ENCODE measurements around the gene EPHB1.

The EPHB1 gene

GRCh38 chr3:134929976-134930375 lies 134.9 kb downstream of the EPHB1 start:
- TF ChIP-seq TAF1 (IDR thresholded peaks at IDR 0.05; ENCODE audit: borderline replicate concordance, insufficient read depth, low read length), result no peak
- TF ChIP-seq POLR2AphosphoS5 (IDR thresholded peaks at IDR 0.05; ENCODE audit: low read depth, low read length), result no peak
- TF ChIP-seq FOXP2 (optimal IDR thresholded peaks at IDR 0.05; ENCODE audit: borderline replicate concordance, extremely low read depth, extremely low read length, insufficient read depth), result no peak
- TF ChIP-seq SIN3A (IDR thresholded peaks at IDR 0.05; ENCODE audit: borderline replicate concordance, insufficient read depth, low read length), result no peak
- no peak for TF ChIP-seq REST (IDR thresholded peaks at IDR 0.05; ENCODE audit: insufficient read depth in 1 of 2, low read depth in 2 of 2, low read length in 2 of 2)

- TF ChIP-seq TAF1 (IDR thresholded peaks at IDR 0.05; ENCODE audit: borderline replicate concordance, insufficient read depth, low read length) (no peak), SIN3A (IDR thresholded peaks at IDR 0.05; ENCODE audit: borderline replicate concordance, insufficient read depth, low read length) (no peak), FOXP2 (optimal IDR thresholded peaks at IDR 0.05; ENCODE audit: borderline replicate concordance, extremely low read depth, extremely low read length, insufficient read depth) (no peak), REST (IDR thresholded peaks at IDR 0.05; ENCODE audit: insufficient read depth in 1 of 2, low read depth in 2 of 2, low read length in 2 of 2) (no peak), POLR2AphosphoS5 (IDR thresholded peaks at IDR 0.05; ENCODE audit: low read depth, low read length) (no peak)
Measured at GRCh38 chr3:134931045-134931785, 136.2 kb downstream of the EPHB1 start.

GRCh38 chr3:134932035-134932434 lies 137.0 kb downstream of the EPHB1 start:
- TF ChIP-seq FOXP2 (optimal IDR thresholded peaks at IDR 0.05; ENCODE audit: borderline replicate concordance, extremely low read depth, extremely low read length, insufficient read depth) (no peak), POLR2AphosphoS5 (IDR thresholded peaks at IDR 0.05; ENCODE audit: low read depth, low read length) (no peak), TAF1 (IDR thresholded peaks at IDR 0.05; ENCODE audit: borderline replicate concordance, insufficient read depth, low read length) (no peak), SIN3A (IDR thresholded peaks at IDR 0.05; ENCODE audit: borderline replicate concordance, insufficient read depth, low read length) (no peak), REST (IDR thresholded peaks at IDR 0.05; ENCODE audit: insufficient read depth in 1 of 2, low read depth in 2 of 2, low read length in 2 of 2) (no peak)

GRCh38 chr3:134933997-134934396 lies 138.9 kb downstream of the EPHB1 start:
- TF ChIP-seq POLR2AphosphoS5 (IDR thresholded peaks at IDR 0.05; ENCODE audit: low read depth, low read length), result no peak
- no peak for TF ChIP-seq FOXP2 (optimal IDR thresholded peaks at IDR 0.05; ENCODE audit: borderline replicate concordance, extremely low read depth, extremely low read length, insufficient read depth)
- no peak for TF ChIP-seq TAF1 (IDR thresholded peaks at IDR 0.05; ENCODE audit: borderline replicate concordance, insufficient read depth, low read length)
- no peak for TF ChIP-seq SIN3A (IDR thresholded peaks at IDR 0.05; ENCODE audit: borderline replicate concordance, insufficient read depth, low read length)
- TF ChIP-seq REST (IDR thresholded peaks at IDR 0.05; ENCODE audit: insufficient read depth in 1 of 2, low read depth in 2 of 2, low read length in 2 of 2), result no peak

All from PFSK-1 (cell line).